Liver (tissue), 9 donors: ENCODE results near the gene SAMD14. TPM values are rescaled to one million over a fixed set of nuclear protein-coding genes. Genes with fewer than 3 reads are reported as not detected.

Source experiments
- DNase-seq: peaks from one replicate; pipeline ENCODE4 v3.0.0-alpha.2; 2017; ENCODE audit warnings: low spot score
- H3K27ac ChIP-seq, 2 donors: one replicate each; pipeline ENCODE4 v1.7.0; 2013; ENCODE audit warnings: inconsistent platforms in 2 of 2, low read length in 2 of 2, control low read depth in 1 of 2, low read depth in 1 of 2, mild to moderate bottlenecking in 1 of 2
- H3K27me3 ChIP-seq, 4 donors: one replicate each; pipeline versions ENCODE4 v1.6.1 to v1.7.0; 2013; ENCODE audit warnings: low read length in 3 of 4, inconsistent platforms in 1 of 4, mild to moderate bottlenecking in 1 of 4, moderate library complexity in 1 of 4; ENCODE audit not compliant: control insufficient read depth in 4 of 4, insufficient read depth in 4 of 4
- H3K36me3 ChIP-seq, 4 donors: one replicate each; pipeline versions ENCODE4 v1.6.1 to v1.7.0; 2013; ENCODE audit warnings: low read length in 3 of 4, mild to moderate bottlenecking in 3 of 4, low read depth in 1 of 4, moderate library complexity in 1 of 4; ENCODE audit not compliant: control insufficient read depth in 4 of 4, insufficient read depth in 3 of 4
- H3K4me1 ChIP-seq, 4 donors: one replicate each; pipeline versions ENCODE4 v1.6.1 to v1.7.0; 2013; ENCODE audit warnings: low read length in 3 of 4, mild to moderate bottlenecking in 3 of 4, moderate library complexity in 1 of 4; ENCODE audit not compliant: control insufficient read depth in 4 of 4, insufficient read depth in 4 of 4
- H3K4me3 ChIP-seq, 3 donors: one replicate each; pipeline versions ENCODE4 v1.6.1 to v1.7.0; 2013; ENCODE audit warnings: low read length in 3 of 3, control low read depth in 1 of 3, low read depth in 1 of 3, mild to moderate bottlenecking in 1 of 3
- H3K9ac ChIP-seq, 2 donors: one replicate each; pipeline ENCODE4 v1.7.0; 2013; ENCODE audit warnings: low read length in 2 of 2, mild to moderate bottlenecking in 2 of 2, moderate library complexity in 2 of 2, control low read depth in 1 of 2, low read depth in 1 of 2
- H3K9me3 ChIP-seq, 4 donors: one replicate each; pipeline versions ENCODE4 v1.6.1 to v1.7.0; 2013; ENCODE audit warnings: low read length in 3 of 4; ENCODE audit not compliant: control insufficient read depth in 4 of 4
- ATF3 ChIP-seq: IDR thresholded peaks from 2 replicates; pipeline ENCODE4 v1.6.1; 2016; ENCODE audit warnings: antibody characterized with exemption
- EGR1 ChIP-seq, 2 donors: IDR thresholded peaks; 2 replicates each; pipeline ENCODE4 v1.6.1; 2016 to 2018; ENCODE audit warnings: antibody characterized with exemption in 2 of 2, low read depth in 2 of 2
- FOXA1 ChIP-seq: IDR thresholded peaks from 2 replicates; pipeline ENCODE4 v1.6.1; 2016; ENCODE audit warnings: antibody characterized with exemption
- FOXA2 ChIP-seq: IDR thresholded peaks from 2 replicates; pipeline ENCODE4 v1.6.1; 2016; ENCODE audit warnings: antibody characterized with exemption
- GABPA ChIP-seq, 2 donors: IDR thresholded peaks in 1 of 2; conservative IDR thresholded peaks in 1 of 2; 2 replicates each; pipeline ENCODE4 v1.6.1; 2016; ENCODE audit warnings: antibody characterized with exemption in 2 of 2, mild to moderate bottlenecking in 1 of 2, moderate library complexity in 1 of 2
- HNF4A ChIP-seq, 2 donors: conservative IDR thresholded peaks; 2 replicates each; pipeline ENCODE4 v1.6.1; 2016; ENCODE audit warnings: antibody characterized with exemption in 2 of 2, mild to moderate bottlenecking in 2 of 2
- HNF4G ChIP-seq: IDR thresholded peaks from 2 replicates; pipeline ENCODE4 v1.6.1; 2016; ENCODE audit warnings: antibody characterized with exemption
- JUND ChIP-seq, 2 donors: IDR thresholded peaks; 2 replicates each; pipeline ENCODE4 v1.6.1; 2016; ENCODE audit warnings: antibody characterized with exemption in 2 of 2
- NR2F2 ChIP-seq: IDR thresholded peaks from 2 replicates; pipeline ENCODE4 v1.6.1; 2016; ENCODE audit warnings: antibody characterized with exemption
- RAD21 ChIP-seq, 2 donors: IDR thresholded peaks; 2 replicates each; pipeline ENCODE4 v1.6.1; 2016; ENCODE audit warnings: antibody characterized with exemption in 2 of 2, mild to moderate bottlenecking in 2 of 2
- REST ChIP-seq: IDR thresholded peaks from 2 replicates; pipeline ENCODE4 v1.6.1; 2016; ENCODE audit warnings: antibody characterized with exemption, mild to moderate bottlenecking
- RXRA ChIP-seq, 2 donors: IDR thresholded peaks; 2 replicates each; pipeline ENCODE4 v1.6.1; 2017 to 2018; ENCODE audit warnings: antibody characterized with exemption in 2 of 2, mild to moderate bottlenecking in 1 of 2
- SP1 ChIP-seq: IDR thresholded peaks from 2 replicates; pipeline ENCODE4 v1.6.1; 2018; ENCODE audit warnings: antibody characterized with exemption, mild to moderate bottlenecking
- TAF1 ChIP-seq: conservative IDR thresholded peaks from 2 replicates; pipeline ENCODE4 v1.6.1; 2016; ENCODE audit warnings: antibody characterized with exemption, mild to moderate bottlenecking
- YY1 ChIP-seq: IDR thresholded peaks from 2 replicates; pipeline ENCODE4 v1.6.1; 2016; ENCODE audit warnings: antibody characterized with exemption, mild to moderate bottlenecking
- ZBTB33 ChIP-seq: IDR thresholded peaks from 2 replicates; pipeline ENCODE4 v1.6.1; 2016; ENCODE audit warnings: antibody characterized with exemption
- WGBS: extraction: QIAGEN DNeasy Blood & Tissue Kit; methylation state at CpG from one replicate; pipeline ENCODE4 v1.1.7; 2013; 5-methylcytosine and 5-hydroxymethylcytosine counted together
- polyA plus RNA-seq, 2 donors: library from polyadenylated mRNA; stranded (reverse) in 1 of 2; unstranded in 1 of 2; fragments of 200-250 nt in 1 of 2; fragments of >200 nt in 1 of 2; fragmentation: Nextera tagmentation in 1 of 2; extraction: Ambion mirVana in 1 of 2; gene quantifications; one replicate each; pipeline versions ENCODE4 v1.2.1 to v1.2.3, GENCODE V29; 2013 to 2015
- total RNA-seq, 2 donors: library from RNA; depleted of rRNA; stranded (reverse); fragments of >200 nt; gene quantifications; one replicate each; pipeline ENCODE4 v1.2.3, GENCODE V29; 2014
- TF ChIP-seq, protein P1 (sequence below): IDR thresholded peaks from 2 replicates; pipeline ENCODE4 v1.6.1; 2016; ENCODE audit warnings: antibody characterized with exemption
- TF ChIP-seq, protein P2 (sequence below): fragments of 150-350 bp; IDR thresholded peaks from 2 replicates; pipeline ENCODE4 v1.5.1; 2017; ENCODE audit warnings: improper control_type of control experiment, low read depth, low read length; ENCODE audit not compliant: missing input control
- donor health status: healthy.
- donor health status: healthy.
- donor health status: healthy.
- donor health status: healthy.
- donor health status: healthy.

The SAMD14 gene
- total and polyA plus RNA-seq, 4 donors: 0.50 to 0.84 (median 0.67) TPM; not detected in 1

GRCh38 chr17:50141026-50141744 is 11.2 kb upstream of the SAMD14 start:
- Histone ChIP-seq H3K9me3 (no peaks in the 10 kb centered on the region), H3K27me3 (no peaks in the 10 kb centered on the region), H3K36me3 (peaks cover 6 to 28% (median 25%) of the 10 kb centered on the region in 4 donors), H3K4me3 (no peak overlapping the region), H3K4me1 (peaks cover 15 to 33% (median 28%) of the 10 kb centered on the region in 4 donors), H3K9ac (no peak overlapping the region), H3K27ac (no peak overlapping the region)
- DNase-seq: no peak
- WGBS: 93% methylated on average over 16 of the region's 16 CpGs
- TF ChIP-seq GABPA (IDR thresholded peaks at IDR 0.05 in 1 of 2, conservative IDR thresholded peaks at IDR 0.05 in 1 of 2): no peak
- no peak for TF ChIP-seq TAF1
- TF ChIP-seq HNF4A (conservative IDR thresholded peaks at IDR 0.05): no peak
- no peak for TF ChIP-seq REST
- TF ChIP-seq ZBTB33: no peak
- no peak for TF ChIP-seq FOXA1
- TF ChIP-seq RAD21 (IDR thresholded peaks at IDR 0.05): no peak
- no peak for TF ChIP-seq ATF3
- no peak for TF ChIP-seq YY1
- TF ChIP-seq, protein P1, sequence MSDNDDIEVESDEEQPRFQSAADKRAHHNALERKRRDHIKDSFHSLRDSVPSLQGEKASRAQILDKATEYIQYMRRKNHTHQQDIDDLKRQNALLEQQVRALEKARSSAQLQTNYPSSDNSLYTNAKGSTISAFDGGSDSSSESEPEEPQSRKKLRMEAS: no peak
- no peak for TF ChIP-seq HNF4G
- no peak for TF ChIP-seq RXRA (IDR thresholded peaks at IDR 0.05)
- TF ChIP-seq NR2F2: no peak
- no peak for TF ChIP-seq SP1
- TF ChIP-seq JUND (IDR thresholded peaks at IDR 0.05): no peak
- TF ChIP-seq, protein P2, sequence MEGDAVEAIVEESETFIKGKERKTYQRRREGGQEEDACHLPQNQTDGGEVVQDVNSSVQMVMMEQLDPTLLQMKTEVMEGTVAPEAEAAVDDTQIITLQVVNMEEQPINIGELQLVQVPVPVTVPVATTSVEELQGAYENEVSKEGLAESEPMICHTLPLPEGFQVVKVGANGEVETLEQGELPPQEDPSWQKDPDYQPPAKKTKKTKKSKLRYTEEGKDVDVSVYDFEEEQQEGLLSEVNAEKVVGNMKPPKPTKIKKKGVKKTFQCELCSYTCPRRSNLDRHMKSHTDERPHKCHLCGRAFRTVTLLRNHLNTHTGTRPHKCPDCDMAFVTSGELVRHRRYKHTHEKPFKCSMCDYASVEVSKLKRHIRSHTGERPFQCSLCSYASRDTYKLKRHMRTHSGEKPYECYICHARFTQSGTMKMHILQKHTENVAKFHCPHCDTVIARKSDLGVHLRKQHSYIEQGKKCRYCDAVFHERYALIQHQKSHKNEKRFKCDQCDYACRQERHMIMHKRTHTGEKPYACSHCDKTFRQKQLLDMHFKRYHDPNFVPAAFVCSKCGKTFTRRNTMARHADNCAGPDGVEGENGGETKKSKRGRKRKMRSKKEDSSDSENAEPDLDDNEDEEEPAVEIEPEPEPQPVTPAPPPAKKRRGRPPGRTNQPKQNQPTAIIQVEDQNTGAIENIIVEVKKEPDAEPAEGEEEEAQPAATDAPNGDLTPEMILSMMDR: no peak
- no peak for TF ChIP-seq FOXA2
- TF ChIP-seq EGR1 (IDR thresholded peaks at IDR 0.05; ENCODE audit: low read depth in 2 of 2): no peak
